ENCODE data around the gene MCM6. TPM values are rescaled to one million over a fixed set of nuclear protein-coding genes. Genes with fewer than 3 reads are reported as not detected.

Gene MCM6
- total RNA-seq, 1 donor from 2014 or later, result 9.5 TPM

GRCh38 chr2:135899567-135899966 is 23.3 kb upstream of the MCM6 start:
- Mint-ChIP-seq H3K27ac (ENCODE audit: unreplicated experiment) (no peak overlapping the region), H3K9me3 (ENCODE audit: unreplicated experiment) (no peaks in the 10 kb centered on the region), H3K4me1 (ENCODE audit: low read depth, unreplicated experiment) (peaks cover 2% of the 10 kb centered on the region), H3K27me3 (ENCODE audit: low read depth, unreplicated experiment) (no peaks in the 10 kb centered on the region), H3K4me3 (ENCODE audit: unreplicated experiment) (no peak overlapping the region), H3K36me3 (ENCODE audit: low read depth, unreplicated experiment) (peaks cover 7% of the 10 kb centered on the region)
- H3K36me3 ChIP-seq (ENCODE audit: insufficient read depth, low read length), result no peaks in the 10 kb centered on the region
- H3K4me3 ChIP-seq (ENCODE audit: insufficient read depth, low read depth, low read length), result no peak overlapping the region
- no peak overlapping the region for H3K9ac ChIP-seq (ENCODE audit: low read length)
- FAIRE-seq (no peak), DNase-seq (ENCODE audit: low read depth) (no peak)
- no peaks in the 10 kb centered on the region for H3K27me3 ChIP-seq (ENCODE audit: insufficient read depth, low read length)
- no peak overlapping the region for H3K27ac ChIP-seq (ENCODE audit: low read depth, low read length)
- TF ChIP-seq EZH2 (IDR thresholded peaks at IDR 0.05; ENCODE audit: insufficient read depth, low read length) (no peak), CTCF (IDR thresholded peaks at IDR 0.05; ENCODE audit: insufficient read depth, low read depth, low read length) (no peak)
- H4K20me1 ChIP-seq (ENCODE audit: insufficient read depth, low read length), result no peaks in the 10 kb centered on the region
- no peaks in the 10 kb centered on the region for H3K79me2 ChIP-seq (ENCODE audit: insufficient read depth, low read length)
- no peaks in the 10 kb centered on the region for H3K4me1 ChIP-seq (ENCODE audit: insufficient read depth, low read length)
- H3K9me3 ChIP-seq (ENCODE audit: insufficient read depth, low read depth, low read length), result no peaks in the 10 kb centered on the region
- no peak overlapping the region for H3K4me2 ChIP-seq (ENCODE audit: low read length)
- H2AFZ ChIP-seq (ENCODE audit: low read depth, low read length), result no peak overlapping the region

- no peaks in the 10 kb centered on the region for H3K9me3 Mint-ChIP-seq (ENCODE audit: unreplicated experiment)
- no peak overlapping the region for H3K4me2 ChIP-seq (ENCODE audit: low read length)
- no peaks in the 10 kb centered on the region for H3K27me3 ChIP-seq (ENCODE audit: insufficient read depth, low read length)
- no peak overlapping the region for H3K9ac ChIP-seq (ENCODE audit: low read length)
- no peak overlapping the region for H2AFZ ChIP-seq (ENCODE audit: low read depth, low read length)
- DNase-seq (ENCODE audit: low read depth) (no peak), FAIRE-seq (no peak)
- H3K4me1 Mint-ChIP-seq (ENCODE audit: low read depth, unreplicated experiment), result no peaks in the 10 kb centered on the region
- H3K4me3 ChIP-seq (ENCODE audit: insufficient read depth, low read depth, low read length), result no peak overlapping the region
- no peaks in the 10 kb centered on the region for H3K4me1 ChIP-seq (ENCODE audit: insufficient read depth, low read length)
- TF ChIP-seq CTCF (IDR thresholded peaks at IDR 0.05; ENCODE audit: insufficient read depth, low read depth, low read length) (no peak), EZH2 (IDR thresholded peaks at IDR 0.05; ENCODE audit: insufficient read depth, low read length) (no peak)
- no peaks in the 10 kb centered on the region for H3K79me2 ChIP-seq (ENCODE audit: insufficient read depth, low read length)
- no peaks in the 10 kb centered on the region for H3K36me3 ChIP-seq (ENCODE audit: insufficient read depth, low read length)
- H3K27ac ChIP-seq (ENCODE audit: low read depth, low read length), result no peak overlapping the region
- H3K36me3 Mint-ChIP-seq (ENCODE audit: low read depth, unreplicated experiment), result peaks cover 7% of the 10 kb centered on the region
- no peaks in the 10 kb centered on the region for H3K9me3 ChIP-seq (ENCODE audit: insufficient read depth, low read depth, low read length)
- no peaks in the 10 kb centered on the region for H3K27me3 Mint-ChIP-seq (ENCODE audit: low read depth, unreplicated experiment)
- H4K20me1 ChIP-seq (ENCODE audit: insufficient read depth, low read length), result no peaks in the 10 kb centered on the region
- H3K27ac Mint-ChIP-seq (ENCODE audit: unreplicated experiment), result no peak overlapping the region
- H3K4me3 Mint-ChIP-seq (ENCODE audit: unreplicated experiment), result no peak overlapping the region
Observed at GRCh38 chr2:135898234-135898786, 22.1 kb upstream of the MCM6 start.

DNA sequence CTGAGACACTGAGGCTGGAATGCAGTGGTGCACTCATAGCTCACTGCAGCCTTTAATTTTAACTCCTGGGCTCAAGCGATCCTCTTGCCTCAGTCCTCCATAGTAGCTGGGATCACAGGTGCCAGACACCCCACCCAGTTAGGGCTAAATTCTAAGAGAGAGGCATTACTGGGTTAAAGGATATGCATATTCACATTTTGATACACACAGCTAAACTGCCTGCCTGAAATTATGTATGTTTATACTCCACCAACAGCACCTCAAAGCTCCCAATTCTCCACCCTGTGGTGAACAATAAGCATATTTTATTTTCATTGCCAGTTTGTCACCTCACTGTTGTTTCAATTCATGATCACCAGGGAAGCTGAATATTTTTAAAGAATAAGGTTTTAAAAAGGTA is 18.7 kb upstream of the MCM6 start:
- peaks cover 3% of the 10 kb centered on the region for H3K9me3 Mint-ChIP-seq (ENCODE audit: unreplicated experiment)
- H3K27ac Mint-ChIP-seq (ENCODE audit: unreplicated experiment), result no peak overlapping the region
- FAIRE-seq, result no peak
- peaks cover 7% of the 10 kb centered on the region for H3K36me3 Mint-ChIP-seq (ENCODE audit: low read depth, unreplicated experiment)
- H4K20me1 ChIP-seq (ENCODE audit: insufficient read depth, low read length), result no peaks in the 10 kb centered on the region
- no peaks in the 10 kb centered on the region for H3K4me1 ChIP-seq (ENCODE audit: insufficient read depth, low read length)
- TF ChIP-seq CTCF (IDR thresholded peaks at IDR 0.05; ENCODE audit: insufficient read depth, low read depth, low read length) (no peak), EZH2 (IDR thresholded peaks at IDR 0.05; ENCODE audit: insufficient read depth, low read length) (no peak)
- H3K4me1 Mint-ChIP-seq (ENCODE audit: low read depth, unreplicated experiment), result no peaks in the 10 kb centered on the region
- H3K4me3 Mint-ChIP-seq (ENCODE audit: unreplicated experiment), result no peak overlapping the region
- H3K9me3 ChIP-seq (ENCODE audit: insufficient read depth, low read depth, low read length), result no peaks in the 10 kb centered on the region
- H3K4me3 ChIP-seq (ENCODE audit: insufficient read depth, low read depth, low read length), result no peak overlapping the region
- no peak overlapping the region for H3K4me2 ChIP-seq (ENCODE audit: low read length)
- H3K36me3 ChIP-seq (ENCODE audit: insufficient read depth, low read length), result no peaks in the 10 kb centered on the region
- no peaks in the 10 kb centered on the region for H3K79me2 ChIP-seq (ENCODE audit: insufficient read depth, low read length)
- H3K27me3 ChIP-seq (ENCODE audit: insufficient read depth, low read length), result no peaks in the 10 kb centered on the region
- H2AFZ ChIP-seq (ENCODE audit: low read depth, low read length), result no peak overlapping the region
- no peak overlapping the region for H3K27ac ChIP-seq (ENCODE audit: low read depth, low read length)
- no peak overlapping the region for H3K9ac ChIP-seq (ENCODE audit: low read length)
- DNase-seq (ENCODE audit: low read depth), result no peak
- no peaks in the 10 kb centered on the region for H3K27me3 Mint-ChIP-seq (ENCODE audit: low read depth, unreplicated experiment)

All from astrocyte (in vitro differentiated cells and primary cell).